ENCODE measurements around the gene FAM53B. TPM values are rescaled to one million over a fixed set of nuclear protein-coding genes. Genes with fewer than 3 reads are reported as not detected.

The FAM53B gene
- total and polyA plus RNA-seq, 4 donors: 21.8 to 31.2 (median 29.7) TPM

GRCh38 chr10:124728830-124729661, 15.1 kb downstream of the FAM53B start:
- Histone ChIP-seq H3K27me3 (ENCODE audit: control insufficient read depth, insufficient read depth, low read length) (no peaks in the 10 kb centered on the region), H3K4me1 (ENCODE audit: control insufficient read depth, insufficient read depth, low read length) (peaks cover 63% of the 10 kb centered on the region), H3K36me3 (ENCODE audit: control insufficient read depth, insufficient read depth, low read length) (peaks cover 15% of the 10 kb centered on the region), H3K4me3 (ENCODE audit: low read depth, low read length) (no peak overlapping the region), H3K9me3 (ENCODE audit: control insufficient read depth, insufficient read depth, low read length) (no peaks in the 10 kb centered on the region), H3K27ac (ENCODE audit: low read depth, low read length) (peak overlapping the region; percentile 65)
- 74% methylated on average over 3 of the region's 8 CpGs for WGBS (ENCODE audit: insufficient coverage)
- no peak for DNase-seq (ENCODE audit: low read depth in 4 of 6, low spot score in 6 of 6)

- Histone ChIP-seq H3K36me3 (ENCODE audit: control insufficient read depth, insufficient read depth, low read length) (peaks cover 19% of the 10 kb centered on the region), H3K27me3 (ENCODE audit: control insufficient read depth, insufficient read depth, low read length) (no peaks in the 10 kb centered on the region), H3K4me1 (ENCODE audit: control insufficient read depth, insufficient read depth, low read length) (peaks cover 66% of the 10 kb centered on the region), H3K4me3 (ENCODE audit: low read depth, low read length) (no peak overlapping the region), H3K9me3 (ENCODE audit: control insufficient read depth, insufficient read depth, low read length) (no peaks in the 10 kb centered on the region), H3K27ac (ENCODE audit: low read depth, low read length) (peak overlapping the region; percentile 79)
- WGBS (ENCODE audit: insufficient coverage): 79% methylated on average over 7 of the region's 14 CpGs
- peak in 1 of 6 donors; percentile 37 for DNase-seq (ENCODE audit: low read depth in 4 of 6, low spot score in 6 of 6)
Observed at GRCh38 chr10:124728071-124728829, 15.9 kb downstream of the FAM53B start.

DNA sequence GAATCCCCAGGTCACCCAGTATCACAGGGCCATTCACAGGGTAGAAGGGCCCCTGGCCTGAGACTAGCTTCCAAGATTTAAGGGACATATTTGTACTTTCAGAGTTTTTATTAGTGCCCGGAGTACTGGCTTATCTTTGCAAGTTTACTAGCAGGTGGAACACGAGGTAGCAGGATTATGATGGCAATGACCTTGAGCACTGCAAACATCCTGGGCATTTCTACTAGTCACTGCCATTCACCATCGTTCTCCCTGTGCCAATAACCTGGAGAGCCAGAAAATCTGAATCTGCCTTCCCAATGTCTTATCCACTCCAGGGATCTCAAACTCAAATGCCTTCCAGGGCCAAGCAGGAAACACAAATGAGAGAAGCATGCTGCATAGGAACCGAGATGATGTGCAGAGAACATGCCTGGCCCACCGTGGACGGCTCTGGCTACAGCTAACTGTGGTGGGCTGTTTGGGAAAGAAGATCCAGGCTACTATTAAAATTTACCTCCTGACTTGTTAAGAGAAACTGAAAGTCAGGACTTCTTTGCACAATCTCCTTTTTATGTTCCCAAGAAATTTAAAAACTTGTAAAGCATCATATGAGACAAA, 16.7 kb downstream of the FAM53B start:
- DNase-seq (ENCODE audit: low read depth in 4 of 6, low spot score in 6 of 6): no peak
- Histone ChIP-seq H3K4me3 (ENCODE audit: low read depth, low read length) (no peak overlapping the region), H3K9me3 (ENCODE audit: control insufficient read depth, insufficient read depth, low read length) (no peaks in the 10 kb centered on the region), H3K27me3 (ENCODE audit: control insufficient read depth, insufficient read depth, low read length) (no peaks in the 10 kb centered on the region), H3K4me1 (ENCODE audit: control insufficient read depth, insufficient read depth, low read length) (peaks cover 64% of the 10 kb centered on the region), H3K27ac (ENCODE audit: low read depth, low read length) (peak overlapping the region; percentile 79), H3K36me3 (ENCODE audit: control insufficient read depth, insufficient read depth, low read length) (peaks cover 16% of the 10 kb centered on the region)
- no CpG with 5 or more reads among the region's 6 CpGs for WGBS (ENCODE audit: insufficient coverage)

DNA sequence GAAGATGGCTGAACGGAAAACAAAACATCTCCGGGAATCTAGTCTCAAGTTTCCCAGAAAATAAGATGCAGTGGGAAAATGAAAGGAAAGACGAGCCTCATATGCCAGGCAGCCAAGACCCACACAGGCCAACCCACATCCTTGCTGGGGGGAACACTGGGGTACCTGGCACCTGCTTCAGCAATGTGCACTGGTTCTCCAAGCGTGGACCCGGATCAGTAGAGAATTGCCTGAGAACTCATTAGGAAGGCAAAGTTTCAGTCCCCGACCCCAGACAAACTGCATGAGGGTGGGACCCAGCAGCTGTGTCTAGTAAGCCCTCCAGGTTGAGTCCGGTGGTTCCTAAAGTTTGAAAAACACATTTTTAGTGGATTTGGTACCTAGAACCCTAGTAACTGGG, 18.4 kb downstream of the FAM53B start:
- Histone ChIP-seq H3K36me3 (ENCODE audit: control insufficient read depth, insufficient read depth, low read length) (peaks cover 9% of the 10 kb centered on the region), H3K27ac (ENCODE audit: low read depth, low read length) (peak overlapping the region; percentile 90), H3K27me3 (ENCODE audit: control insufficient read depth, insufficient read depth, low read length) (no peaks in the 10 kb centered on the region), H3K4me1 (ENCODE audit: control insufficient read depth, insufficient read depth, low read length) (peaks cover 63% of the 10 kb centered on the region), H3K9me3 (ENCODE audit: control insufficient read depth, insufficient read depth, low read length) (no peaks in the 10 kb centered on the region), H3K4me3 (ENCODE audit: low read depth, low read length) (no peak overlapping the region)
- WGBS (ENCODE audit: insufficient coverage): 85% methylated on average over 7 of the region's 7 CpGs
- no peak for DNase-seq (ENCODE audit: low read depth in 4 of 6, low spot score in 6 of 6)

DNA sequence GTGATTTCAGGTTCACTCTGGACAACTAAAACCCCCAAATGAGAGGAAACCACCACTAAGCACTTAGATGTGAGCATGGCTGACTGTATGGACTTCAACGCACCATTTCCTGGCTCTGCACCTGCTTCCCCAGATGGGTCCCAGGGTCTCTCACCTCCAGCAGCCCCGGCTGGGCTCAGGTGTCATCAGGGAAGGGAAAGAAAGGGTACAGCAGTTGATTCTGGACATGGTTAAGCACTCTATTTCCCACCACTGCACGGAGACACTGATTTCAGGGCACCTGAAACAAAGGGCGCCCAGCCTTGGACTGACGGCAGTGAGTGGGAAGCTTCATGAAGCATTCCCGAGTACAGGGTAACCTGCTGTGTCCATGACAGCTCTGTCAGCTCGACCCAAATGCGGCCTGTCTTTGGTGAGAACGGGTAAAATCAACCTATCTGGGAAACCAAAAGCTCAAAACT, 19.0 kb downstream of the FAM53B start:
- 84% methylated on average over 7 of the region's 9 CpGs for WGBS (ENCODE audit: insufficient coverage)
- H3K4me3 ChIP-seq (ENCODE audit: low read depth, low read length): no peak overlapping the region

DNA sequence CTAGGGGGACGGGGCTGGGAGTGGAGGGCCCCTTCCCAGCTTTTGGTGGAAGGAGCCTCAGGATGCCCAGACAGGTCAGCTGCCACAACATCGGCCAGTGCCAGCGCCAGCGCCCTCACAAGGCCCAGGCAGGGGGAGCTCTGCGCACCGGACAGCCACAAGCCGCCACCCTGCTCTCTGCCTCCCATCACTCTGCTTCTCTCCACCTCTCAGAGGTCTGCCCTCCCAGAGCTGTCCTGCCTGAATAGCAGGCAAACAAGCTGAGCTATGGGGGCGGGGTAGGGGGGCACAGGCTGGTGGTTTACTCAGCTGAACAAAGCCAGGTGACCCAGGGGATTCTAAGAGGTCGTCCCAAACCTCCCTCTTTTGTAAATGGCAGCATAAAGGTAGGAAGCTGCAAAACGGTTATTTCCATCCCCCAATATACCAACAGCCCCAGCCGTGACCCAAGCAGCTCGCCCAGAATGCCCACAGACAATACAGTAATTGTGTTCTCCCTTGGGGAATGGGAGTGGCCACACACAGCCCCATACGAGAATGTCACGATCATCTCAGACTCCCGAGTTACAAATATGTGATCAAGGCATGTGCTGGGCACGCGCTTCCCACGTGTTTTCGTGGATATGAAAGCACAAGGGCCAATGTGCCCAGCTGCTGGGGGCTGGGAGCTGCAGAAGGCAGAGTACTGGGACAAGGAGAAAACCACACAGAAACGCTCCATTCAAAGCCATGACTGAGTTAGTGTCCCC, 19.7 kb downstream of the FAM53B start:
- peaks cover 69% of the 10 kb centered on the region for H3K4me1 ChIP-seq (ENCODE audit: control insufficient read depth, insufficient read depth, low read length)
- peak in 2 of 6 donors; percentile 53 to 78 for DNase-seq (ENCODE audit: low read depth in 4 of 6, low spot score in 6 of 6)
- no peaks in the 10 kb centered on the region for H3K27me3 ChIP-seq (ENCODE audit: control insufficient read depth, insufficient read depth, low read length)
- no peaks in the 10 kb centered on the region for H3K9me3 ChIP-seq (ENCODE audit: control insufficient read depth, insufficient read depth, low read length)
- peaks cover 6% of the 10 kb centered on the region for H3K36me3 ChIP-seq (ENCODE audit: control insufficient read depth, insufficient read depth, low read length)
- H3K27ac ChIP-seq (ENCODE audit: low read depth, low read length): peak overlapping the region; percentile 92
- no peak overlapping the region for H3K4me3 ChIP-seq (ENCODE audit: low read depth, low read length)
- WGBS (ENCODE audit: insufficient coverage): 36% methylated on average over 12 of the region's 20 CpGs

More for the DNA sequence above, 19.0 kb downstream of the FAM53B start:
- Histone ChIP-seq H3K27ac (ENCODE audit: low read depth, low read length) (peak overlapping the region; percentile 90), H3K4me1 (ENCODE audit: control insufficient read depth, insufficient read depth, low read length) (peaks cover 65% of the 10 kb centered on the region), H3K9me3 (ENCODE audit: control insufficient read depth, insufficient read depth, low read length) (no peaks in the 10 kb centered on the region), H3K36me3 (ENCODE audit: control insufficient read depth, insufficient read depth, low read length) (peaks cover 7% of the 10 kb centered on the region), H3K27me3 (ENCODE audit: control insufficient read depth, insufficient read depth, low read length) (no peaks in the 10 kb centered on the region)
- no peak for DNase-seq (ENCODE audit: low read depth in 4 of 6, low spot score in 6 of 6)

- H3K36me3 ChIP-seq (ENCODE audit: control insufficient read depth, insufficient read depth, low read length): peaks cover 6% of the 10 kb centered on the region
- peaks cover 73% of the 10 kb centered on the region for H3K4me1 ChIP-seq (ENCODE audit: control insufficient read depth, insufficient read depth, low read length)
- H3K4me3 ChIP-seq (ENCODE audit: low read depth, low read length): no peak overlapping the region
- no peaks in the 10 kb centered on the region for H3K9me3 ChIP-seq (ENCODE audit: control insufficient read depth, insufficient read depth, low read length)
- DNase-seq (ENCODE audit: low read depth in 4 of 6, low spot score in 6 of 6): no peak
- WGBS (ENCODE audit: insufficient coverage): 86% methylated on average over 4 of the region's 9 CpGs
- H3K27me3 ChIP-seq (ENCODE audit: control insufficient read depth, insufficient read depth, low read length): no peaks in the 10 kb centered on the region
- H3K27ac ChIP-seq (ENCODE audit: low read depth, low read length): peak overlapping the region; percentile 92
Observed at GRCh38 chr10:124723826-124724225, 20.4 kb downstream of the FAM53B start.

DNA sequence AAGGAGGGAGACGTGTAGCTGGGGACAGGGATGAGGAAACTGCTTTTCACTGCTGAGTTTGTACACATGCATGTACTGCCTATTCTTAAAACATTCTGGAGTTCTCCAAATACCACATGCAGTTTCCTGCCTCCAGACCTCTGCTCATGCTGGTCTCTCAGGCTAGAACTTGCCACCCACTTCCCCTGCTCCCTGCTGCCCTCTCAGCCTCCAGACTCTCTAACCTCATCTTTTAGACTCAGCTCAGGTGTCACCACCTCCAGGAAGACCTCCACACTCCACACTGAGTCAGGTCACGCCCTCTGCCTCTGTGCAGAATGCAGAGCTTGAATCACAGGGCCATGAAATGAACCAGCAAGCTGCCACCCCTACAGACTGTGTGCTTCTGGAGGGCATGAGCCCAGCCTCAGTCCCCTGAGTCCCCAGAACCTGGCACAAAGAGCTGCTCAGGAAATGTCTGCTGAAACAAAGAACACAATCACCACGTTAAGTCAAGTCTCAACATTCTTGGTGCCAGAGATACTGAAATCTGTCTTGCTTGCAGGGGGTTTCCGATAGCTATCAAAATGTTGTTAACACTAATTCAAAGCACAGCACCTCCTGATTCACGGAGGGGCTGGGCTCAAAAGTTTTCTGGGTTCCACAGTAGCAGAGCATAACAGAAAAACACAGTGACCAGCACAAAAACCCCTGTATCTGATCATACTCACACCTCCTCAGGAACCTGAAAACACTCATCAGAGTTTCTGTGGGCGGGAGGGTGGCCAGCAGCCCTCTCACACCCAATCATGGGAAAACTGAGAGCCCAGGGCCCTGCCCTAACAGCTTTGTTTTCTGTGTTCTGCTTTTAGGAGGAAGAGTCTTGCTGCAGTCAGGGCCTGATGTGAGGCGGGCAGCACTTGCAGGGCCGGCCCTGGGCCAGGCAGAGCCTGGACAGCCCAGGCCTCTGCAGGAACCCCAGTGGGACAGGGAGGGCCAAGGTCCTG, 21.1 kb downstream of the FAM53B start:
- H3K36me3 ChIP-seq (ENCODE audit: control insufficient read depth, insufficient read depth, low read length): peaks cover 6% of the 10 kb centered on the region
- no peaks in the 10 kb centered on the region for H3K9me3 ChIP-seq (ENCODE audit: control insufficient read depth, insufficient read depth, low read length)
- WGBS (ENCODE audit: insufficient coverage): 65% methylated on average over 6 of the region's 8 CpGs
- H3K4me3 ChIP-seq (ENCODE audit: low read depth, low read length): no peak overlapping the region
- no peak for DNase-seq (ENCODE audit: low read depth in 4 of 6, low spot score in 6 of 6)
- H3K4me1 ChIP-seq (ENCODE audit: control insufficient read depth, insufficient read depth, low read length): peaks cover 75% of the 10 kb centered on the region
- H3K27ac ChIP-seq (ENCODE audit: low read depth, low read length): peak overlapping the region; percentile 92
- H3K27me3 ChIP-seq (ENCODE audit: control insufficient read depth, insufficient read depth, low read length): no peaks in the 10 kb centered on the region
